Measurements from ENCODE around the gene HGF.

Gene HGF

DNA sequence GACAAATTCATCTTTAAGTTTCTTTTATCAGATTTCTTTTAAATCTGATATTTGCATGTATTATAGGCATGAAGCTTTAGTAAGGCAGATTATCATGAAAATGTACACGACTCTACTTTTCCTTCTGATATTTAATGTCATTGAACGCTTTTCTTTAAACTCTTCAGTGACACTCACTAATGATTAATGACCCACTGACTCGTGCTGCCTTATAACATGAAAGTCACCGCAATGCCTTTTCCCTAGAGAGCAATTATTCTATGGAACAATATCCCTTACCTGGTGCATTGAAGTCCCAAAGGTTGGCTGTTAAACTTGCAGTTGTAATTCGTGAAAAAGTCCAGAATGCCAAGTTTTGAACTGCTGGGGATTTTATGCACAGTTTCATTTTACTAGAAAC, 33.4 kb upstream of the HGF start:
- no peaks in the 10 kb centered on the region for H3K36me3 ChIP-seq
- TF ChIP-seq, protein P1, sequence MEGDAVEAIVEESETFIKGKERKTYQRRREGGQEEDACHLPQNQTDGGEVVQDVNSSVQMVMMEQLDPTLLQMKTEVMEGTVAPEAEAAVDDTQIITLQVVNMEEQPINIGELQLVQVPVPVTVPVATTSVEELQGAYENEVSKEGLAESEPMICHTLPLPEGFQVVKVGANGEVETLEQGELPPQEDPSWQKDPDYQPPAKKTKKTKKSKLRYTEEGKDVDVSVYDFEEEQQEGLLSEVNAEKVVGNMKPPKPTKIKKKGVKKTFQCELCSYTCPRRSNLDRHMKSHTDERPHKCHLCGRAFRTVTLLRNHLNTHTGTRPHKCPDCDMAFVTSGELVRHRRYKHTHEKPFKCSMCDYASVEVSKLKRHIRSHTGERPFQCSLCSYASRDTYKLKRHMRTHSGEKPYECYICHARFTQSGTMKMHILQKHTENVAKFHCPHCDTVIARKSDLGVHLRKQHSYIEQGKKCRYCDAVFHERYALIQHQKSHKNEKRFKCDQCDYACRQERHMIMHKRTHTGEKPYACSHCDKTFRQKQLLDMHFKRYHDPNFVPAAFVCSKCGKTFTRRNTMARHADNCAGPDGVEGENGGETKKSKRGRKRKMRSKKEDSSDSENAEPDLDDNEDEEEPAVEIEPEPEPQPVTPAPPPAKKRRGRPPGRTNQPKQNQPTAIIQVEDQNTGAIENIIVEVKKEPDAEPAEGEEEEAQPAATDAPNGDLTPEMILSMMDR (IDR thresholded peaks at IDR 0.05; ENCODE audit: low read depth, low read length), result no peak

DNA sequence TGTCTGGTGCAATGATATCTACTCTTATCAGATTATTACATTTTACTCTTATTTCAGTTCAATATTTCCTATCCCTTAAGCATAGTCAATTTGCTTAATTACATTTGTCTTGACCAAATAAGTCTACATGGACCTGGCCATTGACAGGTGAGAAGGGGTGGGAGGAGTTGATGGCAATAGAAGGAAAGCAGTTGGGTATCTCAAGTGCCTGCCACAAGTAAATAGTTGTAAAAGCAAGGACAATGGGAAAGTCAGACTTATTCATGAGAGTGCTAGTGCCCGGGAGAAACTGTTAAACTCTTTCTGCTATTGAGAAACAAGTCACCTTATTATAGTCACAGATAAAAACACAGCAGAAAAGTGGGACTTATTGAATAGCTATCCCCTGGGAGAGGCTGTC, 32.4 kb upstream of the HGF start:
- H3K27me3 ChIP-seq (ENCODE audit: insufficient read depth, low read depth, severe bottlenecking), result no peaks in the 10 kb centered on the region
- no peaks in the 10 kb centered on the region for H3K9me3 ChIP-seq (ENCODE audit: severe bottlenecking)
- TF ChIP-seq, protein P1 (IDR thresholded peaks at IDR 0.05; ENCODE audit: low read depth, low read length), result no peak
- no peak for DNase-seq
- no peak overlapping the region for H3K27ac ChIP-seq
- no peaks in the 10 kb centered on the region for H3K36me3 ChIP-seq
- H3K4me3 ChIP-seq (ENCODE audit: low read depth, low read length), result no peak overlapping the region

More for the DNA sequence above, 33.4 kb upstream of the HGF start:
- no peaks in the 10 kb centered on the region for H3K9me3 ChIP-seq (ENCODE audit: severe bottlenecking)
- DNase-seq, result no peak
- H3K4me3 ChIP-seq (ENCODE audit: low read depth, low read length), result no peak overlapping the region
- no peaks in the 10 kb centered on the region for H3K27me3 ChIP-seq (ENCODE audit: insufficient read depth, low read depth, severe bottlenecking)
- no peak overlapping the region for H3K27ac ChIP-seq

DNA sequence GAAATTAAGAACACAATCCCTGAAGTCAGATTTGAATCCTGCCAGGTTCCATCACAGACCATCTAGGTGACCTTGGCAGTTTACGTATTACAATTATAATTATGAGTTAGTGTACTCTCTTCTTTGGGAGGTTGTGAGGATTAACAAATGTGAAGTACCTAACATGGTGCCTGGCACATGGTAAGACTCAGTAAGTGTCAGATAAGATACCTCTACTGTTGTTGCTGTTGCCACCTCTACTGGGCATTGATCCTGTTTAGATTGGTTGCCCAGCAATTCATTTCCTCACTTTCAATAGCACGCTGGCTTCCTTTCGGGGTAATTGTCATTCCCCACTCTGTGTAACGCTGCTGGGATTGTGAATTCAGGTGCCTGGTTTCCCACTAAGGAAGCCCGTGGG, 31.7 kb upstream of the HGF start:
- H3K4me3 ChIP-seq (ENCODE audit: low read depth, low read length), result no peak overlapping the region
- no peak for DNase-seq
- H3K9me3 ChIP-seq (ENCODE audit: severe bottlenecking), result no peaks in the 10 kb centered on the region
- H3K27me3 ChIP-seq (ENCODE audit: insufficient read depth, low read depth, severe bottlenecking), result no peaks in the 10 kb centered on the region
- TF ChIP-seq, protein P1 (IDR thresholded peaks at IDR 0.05; ENCODE audit: low read depth, low read length), result no peak
- no peaks in the 10 kb centered on the region for H3K36me3 ChIP-seq
- no peak overlapping the region for H3K27ac ChIP-seq

DNA sequence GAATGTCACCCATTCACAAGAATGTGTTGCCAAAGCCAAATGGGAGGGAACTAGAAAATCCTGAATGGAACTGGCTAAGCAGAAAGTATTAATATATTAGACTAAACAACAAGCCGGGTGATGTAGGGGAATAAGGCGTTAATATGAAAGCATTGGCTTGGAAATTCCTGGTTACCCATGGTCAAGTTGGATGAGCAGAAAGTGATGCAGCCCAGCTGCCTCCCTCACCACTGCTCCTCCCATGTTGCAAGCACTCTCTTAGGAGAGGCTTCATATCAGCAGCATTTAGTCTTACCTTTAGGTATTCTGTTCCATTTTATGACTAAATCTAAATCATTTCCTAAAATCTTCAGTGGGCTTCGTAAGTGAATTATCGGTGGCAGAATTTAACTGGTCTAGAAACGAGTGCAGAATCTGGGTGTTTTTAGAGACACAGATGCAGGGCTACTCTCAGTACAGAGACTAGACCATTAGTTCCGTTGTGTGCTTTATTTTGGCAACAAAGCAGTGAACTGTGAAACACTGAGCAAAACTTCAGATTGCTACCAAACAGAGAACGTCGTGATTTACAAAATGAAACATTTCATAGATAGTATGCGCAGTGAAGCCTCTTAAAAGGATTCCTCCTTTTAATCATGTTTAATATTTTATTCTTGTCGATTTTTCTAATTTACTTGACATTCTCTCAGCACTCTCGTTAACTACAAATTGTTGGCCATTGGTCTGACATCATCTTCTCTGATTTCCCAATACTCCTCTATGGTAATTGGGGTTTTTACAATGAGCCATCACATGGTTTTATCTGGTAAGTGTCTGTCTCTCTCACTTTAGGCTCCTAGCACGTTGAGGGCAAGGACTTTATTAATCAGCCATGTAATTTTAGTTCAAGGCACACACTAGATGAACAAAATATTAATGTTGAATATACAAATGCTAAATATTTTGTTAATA, 22.0 kb upstream of the HGF start:
- no peak overlapping the region for H3K4me3 ChIP-seq (ENCODE audit: low read depth, low read length)

DNA sequence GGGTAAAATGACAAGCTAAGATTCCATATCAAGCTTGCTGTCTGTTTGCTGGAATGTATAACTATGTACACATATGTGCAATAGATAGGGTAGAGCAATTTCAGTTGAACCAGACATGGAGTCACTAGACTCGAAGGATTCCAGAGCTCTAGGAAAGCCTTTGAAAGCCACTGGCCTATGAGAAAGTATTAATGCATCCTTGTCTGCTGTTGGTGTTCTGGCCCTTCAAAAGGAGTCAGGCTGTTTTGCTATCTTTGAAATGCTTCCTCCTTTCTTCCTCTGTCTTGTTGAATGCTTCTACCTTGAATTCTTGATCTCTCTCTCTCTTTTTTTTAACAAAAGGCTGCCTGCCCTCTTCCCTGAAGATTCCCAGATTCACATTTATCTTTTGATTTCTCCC, 20.8 kb upstream of the HGF start:
- H3K9me3 ChIP-seq (ENCODE audit: severe bottlenecking), result no peaks in the 10 kb centered on the region
- no peak overlapping the region for H3K27ac ChIP-seq
- DNase-seq, result no peak
- H3K27me3 ChIP-seq (ENCODE audit: insufficient read depth, low read depth, severe bottlenecking), result no peaks in the 10 kb centered on the region
- TF ChIP-seq, protein P1 (IDR thresholded peaks at IDR 0.05; ENCODE audit: low read depth, low read length), result no peak
- no peak overlapping the region for H3K4me3 ChIP-seq (ENCODE audit: low read depth, low read length)
- no peaks in the 10 kb centered on the region for H3K36me3 ChIP-seq

More for the DNA sequence above, 22.0 kb upstream of the HGF start:
- Histone ChIP-seq H3K36me3 (no peaks in the 10 kb centered on the region), H3K27ac (no peak overlapping the region), H3K9me3 (ENCODE audit: severe bottlenecking) (no peaks in the 10 kb centered on the region), H3K27me3 (ENCODE audit: insufficient read depth, low read depth, severe bottlenecking) (no peaks in the 10 kb centered on the region)
- no peak for DNase-seq
- TF ChIP-seq, protein P1 (IDR thresholded peaks at IDR 0.05; ENCODE audit: low read depth, low read length), result no peak

Data from WERI-Rb-1 (cell line).